PC-9 (cell line): ENCODE measurements around the gene CYFIP2.

ENCODE experiments used
- CTCF ChIP-seq: fragments of 200-600 bp; sonication (generic); conservative IDR thresholded peaks from 2 replicates; pipeline ENCODE4 v1.6.1; 2017; ENCODE audit warnings: mixed run types, antibody characterized with exemption, mild to moderate bottlenecking, moderate library complexity
- EZH2 ChIP-seq: fragments of 200-600 bp; sonication (generic); IDR thresholded peaks from 2 replicates; pipeline ENCODE4 v1.8.0; 2017; ENCODE audit warnings: antibody characterized with exemption, low read depth

- no peak for TF ChIP-seq CTCF
- no peak for TF ChIP-seq EZH2
Observed at GRCh38 chr5:157415838-157416237, 149.9 kb downstream of the CYFIP2 start.
